Heart left ventricle (tissue), 16 donors: Measurements from ENCODE around the gene ELMOD3. TPM values are rescaled to one million over a fixed set of nuclear protein-coding genes. Genes with fewer than 3 reads are reported as not detected.
A peak's percentile ranks its signal among the peaks of the same experiment; 100 is the strongest.

Source experiments
- ATAC-seq, 4 donors: fragments of 200-7000 bp; cut with Tn5 transposase; one replicate each; pipeline ENCODE4 v1.9.1; 2020 to 2022; ENCODE audit warnings: moderate library complexity in 4 of 4, mild to moderate bottlenecking in 3 of 4, moderate number of reproducible peaks in 1 of 4
- DNase-seq, 5 donors: peaks; one replicate each; pipeline ENCODE4 v3.0.0-alpha.2; 2020
- H3K27ac ChIP-seq, 12 donors: fragments of 200-600 bp; sonication (generic) in 4 of 12; one replicate each; pipeline versions ENCODE4 v1.5.0 to v1.8.0; 2016 to 2022; ENCODE audit warnings: mild to moderate bottlenecking in 2 of 12
- H3K27me3 ChIP-seq, 9 donors: fragments of 200-600 bp; sonication (generic) in 2 of 9; one replicate each; pipeline versions ENCODE4 v1.5.1 to v1.8.0; 2016 to 2022; ENCODE audit warnings: mild to moderate bottlenecking in 3 of 9
- H3K36me3 ChIP-seq, 9 donors: fragments of 200-600 bp; sonication (generic) in 2 of 9; one replicate each; pipeline versions ENCODE4 v1.5.0 to v1.8.0; 2018 to 2022; ENCODE audit warnings: mild to moderate bottlenecking in 2 of 9
- H3K4me1 ChIP-seq, 12 donors: fragments of 200-600 bp; sonication (generic) in 4 of 12; one replicate each; pipeline versions ENCODE4 v1.5.0 to v1.8.0; 2016 to 2022; ENCODE audit warnings: mild to moderate bottlenecking in 3 of 12
- H3K4me3 ChIP-seq, 12 donors: fragments of 200-600 bp; sonication (generic) in 4 of 12; one replicate each; pipeline versions ENCODE4 v1.5.0 to v1.8.0; 2017 to 2022; ENCODE audit warnings: mild to moderate bottlenecking in 9 of 12, moderate library complexity in 4 of 12
- H3K9me3 ChIP-seq, 12 donors: fragments of 200-600 bp; sonication (generic) in 4 of 12; one replicate each; pipeline versions ENCODE4 v1.5.0 to v1.8.0; 2016 to 2022; ENCODE audit warnings: mild to moderate bottlenecking in 1 of 12
- CTCF ChIP-seq, 12 donors: fragments of 200-600 bp; sonication (generic) in 4 of 12; IDR thresholded peaks; one replicate each; pipeline versions ENCODE4 v1.5.0 to v1.8.0; 2018 to 2022; ENCODE audit warnings: antibody characterized with exemption in 12 of 12, mild to moderate bottlenecking in 5 of 12
- POLR2A ChIP-seq, 2 donors: fragments of 450-650 bp; IDR thresholded peaks; one replicate each; pipeline ENCODE4 v1.6.1; 2017; ENCODE audit warnings: antibody characterized with exemption in 2 of 2, mild to moderate bottlenecking in 2 of 2, moderate library complexity in 2 of 2
- WGBS, 4 donors: extraction: QIAGEN DNeasy Blood & Tissue Kit in 2 of 4; methylation state at CpG; one replicate each; pipeline versions ENCODE4 v1.1.5 to v1.1.7; 2013 to 2018; 5-methylcytosine and 5-hydroxymethylcytosine counted together
- intact Hi-C, 10 donors: fragments of 100-400 bp; cut with DNase I; formaldehyde crosslinking; loops; one replicate each; pipeline versions ENCODE4 v1.11.1 to v1.14.2; 2022
- polyA plus RNA-seq, 2 donors: library from polyadenylated mRNA; stranded (reverse); fragments of 200-250 nt; gene quantifications; one replicate each; pipeline ENCODE4 v1.2.3, GENCODE V29; 2013
- total RNA-seq, 9 donors: library from RNA; depleted of rRNA in 2 of 9; stranded (reverse); fragments of >200 nt in 2 of 9; fragmentation: NEBNext Ultra II Directional in 3 of 9; extraction: Animal tissue kit (Norgen Biotek cat#: 25700) in 3 of 9; gene quantifications; one replicate each; pipeline versions ENCODE4 v1.1.0 to v1.2.4, GENCODE V29; 2016 to 2023
- donor health status: ischemic (EF 13 %, LVEDD 7.1; RV severe dilation, severe dysfunction).
- donor health status: healthy with polysubstance abuse.
- donor health status: DM: no; HTN: yes; CAD: no.
- donor health status: DM: no; HTN: no; CAD: no.
- donor health status: ischemic (EF 25% LVEDD 6.9; RV normal size, moderate dysfunction).
- donor health status: ischemic (EF 25% LVEDD 5.7; RV mildly dilated, moderate dysfunction).
- donor health status: healthy.
- donor health status: DM: yes; HTN: yes; CAD: no.
- donor health status: ischemic (EF 35%, LVEDD 5.7; RV mildly dilated, moderate dysfunction).
- donor health status: nonischemic (EF 11% LVEDD 7.7; RV severe dilation, severe dysfunction).
- donor health status: DM: yes; HTN: yes; CAD: no.
- donor health status: PGD.
- donor health status: ischemic (EF 29% LVEDD 5.4; RV normal size, mild dysfunction).
- donor health status: nonischemic (EF 23%, LVEDD 6.1; RV moderate dilation, normal function).

The ELMOD3 gene
- total and polyA plus RNA-seq, 11 donors = 6.0 to 18.0 (median 10.2) TPM

- no peaks in the 10 kb centered on the region for H3K9me3 ChIP-seq
- 9 to 15% (median 11%) methylated on average over 29 to 32 of the region's 32 CpGs for whole genome bisulfite sequencing, 4 donors
- intact Hi-C loops = no loop called here
- ATAC-seq = peak in 2 of 4 donors; percentile 3 to 23
- peak in 1 of 5 donors; percentile 38 for DNase-seq
- H3K4me3 ChIP-seq = peak overlapping the region; percentile 45 to 88 (median 76)
- peaks cover 2 to 61% (median 47%) of the 10 kb centered on the region in 12 donors for H3K4me1 ChIP-seq
- TF ChIP-seq POLR2A (IDR thresholded peaks at IDR 0.05) (no peak), CTCF (IDR thresholded peaks at IDR 0.05) (no peak)
- peaks cover 0 to 50% (median 35%) of the 10 kb centered on the region in 9 donors for H3K36me3 ChIP-seq
- H3K27me3 ChIP-seq = no peaks in the 10 kb centered on the region
- H3K27ac ChIP-seq = peak overlapping the region; percentile 94 to 99 (median 98)
Measured at GRCh38 chr2:85326406-85327159, 28.0 kb upstream of the ELMOD3 start.

GRCh38 chr2:85327160-85327821, 27.3 kb upstream of the ELMOD3 start:
- H3K27ac ChIP-seq = peak overlapping the region; percentile 94 to 99 (median 98)
- DNase-seq (peak; percentile 56 to 77 (median 62)), ATAC-seq (peak; percentile 49 to 63 (median 52))
- H3K9me3 ChIP-seq = no peaks in the 10 kb centered on the region
- peaks cover 0 to 43% (median 28%) of the 10 kb centered on the region in 9 donors for H3K36me3 ChIP-seq
- no peak for TF ChIP-seq POLR2A (IDR thresholded peaks at IDR 0.05)
- TF ChIP-seq CTCF (IDR thresholded peaks at IDR 0.05) = no peak
- WGBS, 4 donors = 2 to 4% (median 3%) methylated on average over 36 to 41 of the region's 41 CpGs
- H3K4me1 ChIP-seq = peaks cover 2 to 56% (median 45%) of the 10 kb centered on the region in 12 donors
- intact Hi-C loops = no loop called here
- H3K4me3 ChIP-seq = peak overlapping the region; percentile 45 to 88 (median 76)
- H3K27me3 ChIP-seq = no peaks in the 10 kb centered on the region

- no peaks in the 10 kb centered on the region for H3K9me3 ChIP-seq
- intact Hi-C loops = loop anchor here in 1 of 10 donors (1.0 kb wide), 1 partner anchor 26 kb away; the partner anchor contains the start of genes ELMOD3 and RETSAT
- TF ChIP-seq POLR2A (IDR thresholded peaks at IDR 0.05) (peak; percentile 42 to 97), CTCF (IDR thresholded peaks at IDR 0.05) (peak in 3 of 12 donors; percentile 6 to 43 (median 30))
- peak; percentile 97 to 98 (median 98) for ATAC-seq
- peak within 1 kb of the TSS; percentile 45 to 88 (median 76) for H3K4me3 ChIP-seq
- peak; percentile 95 to 97 (median 95) for DNase-seq
- 0 to 1% (median 0%) methylated on average over 42 to 57 of the region's 57 CpGs for WGBS, 4 donors
- H3K27me3 ChIP-seq = no peaks in the 10 kb centered on the region
- peaks cover 2 to 52% (median 42%) of the 10 kb centered on the region in 12 donors for H3K4me1 ChIP-seq
- peak within 1 kb of the TSS; percentile 94 to 99 (median 98) for H3K27ac ChIP-seq
- H3K36me3 ChIP-seq = peaks cover 0 to 36% (median 21%) of the 10 kb centered on the region in 9 donors
Measured at GRCh38 chr2:85327822-85328617, 26.5 kb upstream of the ELMOD3 start, which contains the start of gene TGOLN2. TGOLN2 (minus strand) TSS chr2:85327989; CDS start chr2:85327962, 27 bp downstream.
